Measurements from ENCODE around the gene RBMY1F. TPM values are rescaled to one million over a fixed set of nuclear protein-coding genes. Genes with fewer than 3 reads are reported as not detected.
"Not testable (repeated sequence)": the region's sequence is repeated elsewhere in the genome, so short reads cannot be mapped to it uniquely, and the experiment has no call there.

Gene RBMY1F
- not detected for polyA plus RNA-seq
- long read RNA-seq, donor 1, result 0 reads
- long read RNA-seq, donor 2, result 0 reads
- long read RNA-seq, donor 3, result 0 reads
- long read RNA-seq, donor 4, result 0 reads
- long read RNA-seq, donor 5, result 0 reads
- long read RNA-seq, donor 6, result 0 reads
- long read RNA-seq, donor 7, result 0 reads
- long read RNA-seq, donor 8, result 0 reads
- long read RNA-seq, donor 9, result 0 reads
- long read RNA-seq, donor 10, result 0 reads
- long read RNA-seq, donor 11, result 0 reads

DNA sequence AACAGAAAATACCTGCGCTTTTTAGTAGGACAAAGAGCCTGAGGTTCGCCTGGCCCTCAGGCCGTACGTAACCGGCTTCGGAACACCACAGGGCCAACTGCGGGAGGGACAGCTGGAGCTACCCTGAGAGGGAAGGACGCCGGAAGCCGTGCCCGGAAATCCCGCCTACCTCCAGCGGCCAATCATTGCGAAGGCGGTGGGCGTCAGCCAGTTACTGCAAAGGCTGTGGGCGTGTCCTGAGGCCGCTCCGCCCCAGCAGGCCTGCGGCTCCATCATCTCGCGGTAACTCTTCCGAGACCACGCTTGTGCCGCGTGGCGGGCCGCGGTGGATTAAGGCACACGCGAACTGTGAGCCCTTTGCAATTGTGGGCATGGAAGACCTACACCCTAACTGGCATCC is at the start of gene RBMY1F:
TSS of gene RBMY1F (minus strand) at position 101 of the 400 bp plus-strand sequence. CDS start 1,954 bp downstream, outside the sequence.
- not testable (repeated sequence) for H3K27me3 ChIP-seq (ENCODE audit: control insufficient read depth, insufficient read depth, low read length); H3K4me3 ChIP-seq (ENCODE audit: low read length); H3K27ac ChIP-seq (ENCODE audit: low read length); H3K4me1 ChIP-seq (ENCODE audit: control insufficient read depth, insufficient read depth, low read length); H3K36me3 ChIP-seq (ENCODE audit: control insufficient read depth, insufficient read depth, low read length); H3K9me3 ChIP-seq (ENCODE audit: control insufficient read depth, low read depth, low read length); DNase-seq
- no CpG with 5 or more reads among the region's 31 CpGs for WGBS (ENCODE audit: insufficient coverage, low lambda C conversion rate)

DNA sequence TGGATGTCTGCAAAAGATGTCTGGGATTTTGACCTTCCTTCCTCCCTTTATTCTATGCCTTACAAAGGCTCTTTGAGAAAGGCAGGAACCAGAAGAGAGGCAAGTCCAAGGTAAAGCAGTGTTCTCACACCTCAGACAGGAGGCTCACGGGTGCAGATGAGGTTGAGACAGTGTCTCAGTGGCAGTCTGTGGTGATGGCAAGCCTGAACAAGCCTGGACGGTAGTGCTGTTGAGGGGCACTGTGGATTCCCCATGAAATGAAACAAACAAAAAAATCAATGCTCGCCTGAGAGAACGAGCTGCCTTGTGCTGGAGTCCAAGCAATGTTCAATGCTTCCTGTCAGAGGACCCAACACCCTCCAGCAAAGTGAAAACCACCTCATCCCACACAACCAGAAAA is 31.6 kb downstream of the RBMY1F start:
- not testable (repeated sequence) for H3K27me3 ChIP-seq (ENCODE audit: control insufficient read depth, insufficient read depth, low read length); H3K36me3 ChIP-seq (ENCODE audit: control insufficient read depth, insufficient read depth, low read length); H3K27ac ChIP-seq (ENCODE audit: low read length); DNase-seq; H3K4me3 ChIP-seq (ENCODE audit: low read length); H3K4me1 ChIP-seq (ENCODE audit: control insufficient read depth, insufficient read depth, low read length); H3K9me3 ChIP-seq (ENCODE audit: control insufficient read depth, low read depth, low read length)
- WGBS (ENCODE audit: insufficient coverage, low lambda C conversion rate), result no CpG with 5 or more reads among the region's 4 CpGs

DNA sequence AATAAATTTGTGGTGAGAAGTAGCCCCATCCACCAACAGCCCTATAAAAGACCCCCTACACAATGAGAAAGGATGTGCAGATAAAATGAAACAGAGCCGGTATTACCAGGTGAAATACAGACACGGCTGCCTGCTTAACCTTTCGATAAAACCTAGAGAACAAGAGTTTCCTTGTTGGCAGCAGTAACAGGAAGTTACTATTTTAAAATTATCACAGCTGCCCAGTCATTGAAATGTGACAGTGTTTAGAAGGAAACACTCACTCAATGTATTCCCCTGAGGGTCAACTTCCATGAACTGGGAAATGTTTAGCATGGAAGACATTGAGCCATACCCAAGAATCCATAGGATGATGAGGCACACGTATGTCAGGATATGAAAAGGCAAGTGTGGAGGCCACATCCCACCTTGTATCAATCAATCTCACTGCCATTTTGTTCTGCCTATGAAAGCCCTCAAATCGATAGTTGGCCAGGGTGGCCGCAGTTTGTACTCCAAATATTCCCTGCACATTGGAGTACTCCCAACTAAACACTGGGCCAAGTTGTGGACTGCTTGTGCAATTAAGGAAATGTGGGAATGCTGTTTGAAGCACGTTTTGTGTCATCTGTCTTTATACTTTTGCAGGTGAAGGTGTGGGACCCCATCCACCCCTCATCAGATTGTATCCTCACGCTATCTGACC is 41.6 kb downstream of the RBMY1F start:
- not testable (repeated sequence) for H3K27me3 ChIP-seq (ENCODE audit: control insufficient read depth, insufficient read depth, low read length); DNase-seq; H3K27ac ChIP-seq (ENCODE audit: low read length); H3K36me3 ChIP-seq (ENCODE audit: control insufficient read depth, insufficient read depth, low read length); H3K9me3 ChIP-seq (ENCODE audit: control insufficient read depth, low read depth, low read length); H3K4me1 ChIP-seq (ENCODE audit: control insufficient read depth, insufficient read depth, low read length); H3K4me3 ChIP-seq (ENCODE audit: low read length)
- no CpG with 5 or more reads among the region's 8 CpGs for WGBS (ENCODE audit: insufficient coverage, low lambda C conversion rate)

DNA sequence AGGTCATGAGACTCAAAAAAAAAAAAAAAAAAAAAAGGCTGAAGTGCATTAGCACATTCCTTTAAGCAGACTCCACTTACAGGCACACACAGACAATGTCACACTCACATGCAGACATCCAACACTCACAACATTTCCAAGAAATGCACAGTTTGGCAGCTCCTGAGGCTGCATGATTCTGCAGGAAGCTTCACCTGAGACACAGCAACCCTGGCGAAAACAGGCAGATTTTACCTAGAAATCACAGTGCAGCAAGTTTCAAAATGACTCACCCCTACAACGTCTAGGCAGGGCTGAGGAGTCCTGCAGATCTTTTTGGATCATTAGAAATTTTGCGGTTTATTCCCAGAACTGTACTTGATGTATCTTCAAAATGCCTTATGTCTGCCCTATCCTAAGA is 48.0 kb downstream of the RBMY1F start:
- not testable (repeated sequence) for H3K4me3 ChIP-seq (ENCODE audit: low read length); H3K27me3 ChIP-seq (ENCODE audit: control insufficient read depth, insufficient read depth, low read length); H3K9me3 ChIP-seq (ENCODE audit: control insufficient read depth, low read depth, low read length); DNase-seq; H3K36me3 ChIP-seq (ENCODE audit: control insufficient read depth, insufficient read depth, low read length); H3K27ac ChIP-seq (ENCODE audit: low read length); H3K4me1 ChIP-seq (ENCODE audit: control insufficient read depth, insufficient read depth, low read length)
- no CpG with 5 or more reads among the region's 3 CpGs for WGBS (ENCODE audit: insufficient coverage, low lambda C conversion rate)

DNA sequence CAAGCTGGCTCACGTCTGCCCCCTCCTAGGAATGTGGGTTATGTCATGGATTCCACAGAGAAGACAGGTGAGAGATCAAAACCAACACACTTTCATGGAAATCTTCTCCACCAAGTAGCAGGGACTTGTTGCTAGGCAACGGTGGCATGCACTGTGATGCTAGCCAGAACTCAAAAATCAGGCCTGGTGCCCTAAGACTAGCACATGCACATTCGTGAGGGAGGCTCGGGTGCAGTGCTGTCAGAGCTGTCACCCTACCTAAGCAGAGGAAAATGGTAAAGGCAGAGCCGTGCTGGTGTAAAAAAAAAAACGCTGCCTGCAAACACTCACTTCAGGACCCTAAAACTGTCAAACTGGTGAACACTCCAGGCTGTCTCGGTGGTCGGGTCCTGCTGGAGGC is 52.2 kb downstream of the RBMY1F start:
- not testable (repeated sequence) for H3K9me3 ChIP-seq (ENCODE audit: control insufficient read depth, low read depth, low read length); H3K4me3 ChIP-seq (ENCODE audit: low read length); DNase-seq; H3K27ac ChIP-seq (ENCODE audit: low read length); H3K36me3 ChIP-seq (ENCODE audit: control insufficient read depth, insufficient read depth, low read length); H3K27me3 ChIP-seq (ENCODE audit: control insufficient read depth, insufficient read depth, low read length); H3K4me1 ChIP-seq (ENCODE audit: control insufficient read depth, insufficient read depth, low read length)
- WGBS (ENCODE audit: insufficient coverage, low lambda C conversion rate), result no CpG with 5 or more reads among the region's 8 CpGs

Other genes starting within 250 kb of the RBMY1F start
- not detected for gene RBMY1J, start 220.5 kb upstream of the RBMY1F start, polyA plus RNA-seq